ENCODE measurements around the gene RRP15. TPM values are rescaled to one million over a fixed set of nuclear protein-coding genes. Genes with fewer than 3 reads are reported as not detected.

RRP15 gene
- total RNA-seq, 4 donors from 2014 or later = 6.3 to 9.6 (median 7.8) TPM

DNA sequence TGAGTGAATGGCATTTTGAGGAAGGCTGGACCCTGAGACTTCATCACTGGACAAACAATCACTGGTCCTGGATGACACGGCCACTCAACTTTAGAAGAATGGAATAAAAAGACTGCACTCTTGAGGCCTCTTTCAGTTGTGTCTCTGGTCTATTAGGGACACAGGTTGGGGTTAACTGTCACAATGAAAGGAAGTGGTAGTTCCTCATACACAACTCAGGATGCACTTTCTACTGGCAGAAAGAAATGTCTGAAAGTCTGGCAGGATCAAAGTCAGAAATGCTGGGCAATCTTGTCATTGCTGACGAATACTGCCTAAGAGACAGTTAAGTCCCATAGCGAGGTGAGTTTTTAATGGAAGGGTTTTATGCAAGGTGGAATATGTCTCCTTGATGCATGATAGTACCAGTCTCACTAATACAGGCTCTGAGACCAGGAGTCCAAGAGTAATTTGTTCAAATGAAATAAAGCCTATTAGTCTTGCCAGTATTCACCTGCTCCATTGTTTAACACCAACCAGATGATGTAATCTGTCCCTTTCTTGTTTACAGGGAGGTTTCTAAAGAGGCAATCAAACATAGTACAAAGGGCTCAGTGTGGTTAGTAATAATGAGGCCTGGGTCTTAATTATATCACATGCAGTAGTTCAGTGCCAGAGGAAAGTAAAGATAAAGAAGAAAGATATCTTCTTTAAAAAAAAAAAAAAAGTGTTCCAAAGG is 11.2 kb upstream of the RRP15 start:
- Histone ChIP-seq H3K36me3 (no peaks in the 10 kb centered on the region), H3K4me3 (no peak overlapping the region), H3K9me3 (no peaks in the 10 kb centered on the region), H3K4me1 (no peaks in the 10 kb centered on the region), H3K27ac (no peak overlapping the region), H3K27me3 (no peaks in the 10 kb centered on the region)
- DNase-seq (ENCODE audit: low spot score in 2 of 2) = no peak
- TF ChIP-seq POLR2A (IDR thresholded peaks at IDR 0.05) = no peak
- no peak for TF ChIP-seq CTCF (IDR thresholded peaks at IDR 0.05)
- TF ChIP-seq EP300 (IDR thresholded peaks at IDR 0.05) = no peak
- WGBS, 2 donors = 68 to 72% methylated on average over 3 of the region's 3 CpGs

DNA sequence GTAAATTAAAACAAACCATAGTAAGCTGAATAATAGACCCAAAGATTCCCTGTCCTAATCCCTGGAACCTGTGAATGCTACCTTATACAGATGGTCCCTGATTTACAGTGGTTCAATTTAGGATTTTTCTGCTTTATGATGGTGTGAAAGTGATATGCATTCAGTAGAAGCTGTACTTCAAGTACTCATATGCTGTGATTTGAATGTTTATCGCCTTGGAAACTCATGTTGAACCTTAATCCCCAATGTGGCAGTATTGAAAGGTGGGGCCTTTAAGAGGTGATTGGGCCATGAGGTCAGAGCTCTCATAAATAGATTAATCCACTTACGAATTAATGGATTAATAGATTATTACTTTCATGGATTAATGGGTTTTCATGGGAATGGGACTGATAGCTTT is 10.6 kb upstream of the RRP15 start:
- H3K36me3 ChIP-seq = no peaks in the 10 kb centered on the region
- H3K9me3 ChIP-seq = no peaks in the 10 kb centered on the region
- no peak for TF ChIP-seq CTCF (IDR thresholded peaks at IDR 0.05)
- TF ChIP-seq EP300 (IDR thresholded peaks at IDR 0.05) = no peak
- 89 to 94% methylated on average over 2 of the region's 2 CpGs for WGBS, 2 donors
- no peaks in the 10 kb centered on the region for H3K4me1 ChIP-seq
- H3K27ac ChIP-seq = no peak overlapping the region
- DNase-seq (ENCODE audit: low spot score in 2 of 2) = no peak
- H3K27me3 ChIP-seq = no peaks in the 10 kb centered on the region
- H3K4me3 ChIP-seq = no peak overlapping the region

- Histone ChIP-seq H3K27ac (no peak overlapping the region), H3K4me3 (no peak overlapping the region), H3K27me3 (no peaks in the 10 kb centered on the region), H3K36me3 (no peaks in the 10 kb centered on the region), H3K9me3 (no peaks in the 10 kb centered on the region), H3K4me1 (no peaks in the 10 kb centered on the region)
- TF ChIP-seq CTCF (IDR thresholded peaks at IDR 0.05) = no peak
- no peak for TF ChIP-seq EP300 (IDR thresholded peaks at IDR 0.05)
- no peak for TF ChIP-seq POLR2A (IDR thresholded peaks at IDR 0.05)
- WGBS, 2 donors = 76 to 95% methylated on average over 2 of the region's 2 CpGs
- no peak for DNase-seq (ENCODE audit: low spot score in 2 of 2)
These were observed 9.3 kb upstream of the RRP15 start for GRCh38 chr1:218275823-218276222.

- no peak for TF ChIP-seq CTCF (IDR thresholded peaks at IDR 0.05)
- TF ChIP-seq POLR2A (IDR thresholded peaks at IDR 0.05) = no peak
- no peak for TF ChIP-seq EP300 (IDR thresholded peaks at IDR 0.05)
- no peaks in the 10 kb centered on the region for H3K36me3 ChIP-seq
- WGBS, 2 donors = 90 to 93% methylated on average over 4 of the region's 4 CpGs
- no peak overlapping the region for H3K4me3 ChIP-seq
- H3K9me3 ChIP-seq = peaks cover 0 to 6% (median 0%) of the 10 kb centered on the region in 4 donors
- H3K27me3 ChIP-seq = no peaks in the 10 kb centered on the region
- DNase-seq (ENCODE audit: low spot score in 2 of 2) = no peak
- H3K4me1 ChIP-seq = peaks cover 2 to 14% (median 7%) of the 10 kb centered on the region in 4 donors
- H3K27ac ChIP-seq = no peak overlapping the region
These were observed 3.8 kb upstream of the RRP15 start for GRCh38 chr1:218281285-218281684.

DNA sequence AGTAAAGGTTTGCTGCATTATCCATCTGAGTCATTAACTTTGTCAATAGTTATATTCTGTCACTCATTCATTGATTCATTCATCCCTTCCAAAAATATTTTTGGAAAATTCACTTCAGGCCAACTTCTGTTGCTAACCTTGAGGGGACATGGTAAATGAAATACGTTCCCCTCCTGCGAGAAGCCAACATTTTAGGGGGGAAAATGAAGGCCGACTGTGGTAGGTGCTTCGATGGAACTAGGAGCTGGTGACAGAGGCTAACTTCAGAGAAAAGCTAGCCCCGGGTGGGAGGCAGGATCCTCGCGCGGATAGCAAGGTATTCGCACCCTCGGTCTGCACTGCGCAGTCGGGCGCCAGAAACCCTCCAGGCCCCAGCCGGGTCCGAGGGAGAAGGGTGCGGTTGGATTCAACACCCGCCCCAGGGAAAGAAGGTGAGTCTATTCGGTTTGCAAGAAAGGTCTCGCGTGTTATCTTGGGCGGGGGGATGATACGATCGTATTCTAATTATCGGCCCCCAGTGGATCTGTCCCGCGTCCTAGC is 646 bp upstream of the RRP15 start:
- 8 to 11% methylated on average over 25 to 26 of the region's 26 CpGs for WGBS, 2 donors
- Histone ChIP-seq H3K9me3 (peaks cover 0 to 6% (median 0%) of the 10 kb centered on the region in 4 donors), H3K4me1 (peaks cover 2 to 43% (median 9%) of the 10 kb centered on the region in 4 donors), H3K4me3 (peak overlapping the region; percentile 80 to 86 (median 82)), H3K36me3 (no peaks in the 10 kb centered on the region), H3K27me3 (no peaks in the 10 kb centered on the region), H3K27ac (peak overlapping the region in 3 of 4 donors; percentile 75 to 84 (median 80))
- TF ChIP-seq EP300 (IDR thresholded peaks at IDR 0.05) (no peak), CTCF (IDR thresholded peaks at IDR 0.05) (no peak), POLR2A (IDR thresholded peaks at IDR 0.05) (no peak)
- peak in 1 of 2 donors; percentile 6 for DNase-seq (ENCODE audit: low spot score in 2 of 2)
